Inflammatory macrophage (primary cell): ENCODE results near the gene ZSCAN5C.
A peak's percentile ranks its signal among the peaks of the same experiment; 100 is the strongest.
"Not testable (repeated sequence)": the region's sequence is repeated elsewhere in the genome, so short reads cannot be mapped to it uniquely, and the experiment has no call there.

ENCODE experiments used
- DNase-seq, 2 donors: peaks; one replicate each; pipeline ENCODE4 v3.0.0-alpha.2; 2020 to 2022

ZSCAN5C gene

GRCh38 chr19:56193981-56194640 is 8.0 kb upstream of the ZSCAN5C start:
- no peak for DNase-seq

GRCh38 chr19:56197646-56198045 is 4.4 kb upstream of the ZSCAN5C start, which contains the start of gene ZSCAN5B:
TSS of gene ZSCAN5B (minus strand) at chr19:56197783. CDS start at chr19:56193052, 4,731 bp downstream.
- not testable (repeated sequence) for DNase-seq

GRCh38 chr19:56199687-56200086 is 2.4 kb upstream of the ZSCAN5C start:
- no peak for DNase-seq

- DNase-seq = not testable (repeated sequence)
Observed at GRCh38 chr19:56207581-56207980, 5.5 kb downstream of the ZSCAN5C start.

GRCh38 chr19:56209091-56209490 is 7.0 kb downstream of the ZSCAN5C start:
- no peak for DNase-seq

GRCh38 chr19:56210036-56210435 is 8.0 kb downstream of the ZSCAN5C start:
- DNase-seq = not testable (repeated sequence)

GRCh38 chr19:56211718-56212117 is 9.6 kb downstream of the ZSCAN5C start:
- DNase-seq = no peak

GRCh38 chr19:56217039-56217949 is 15.2 kb downstream of the ZSCAN5C start:
- peak in 1 of 2 donors; percentile 24 for DNase-seq

GRCh38 chr19:56218961-56219360 is 16.9 kb downstream of the ZSCAN5C start:
- no peak for DNase-seq

GRCh38 chr19:56221442-56221841 is 19.4 kb downstream of the ZSCAN5C start:
- DNase-seq = not testable (repeated sequence)

- DNase-seq = no peak
Observed at GRCh38 chr19:56221851-56222250, 19.8 kb downstream of the ZSCAN5C start.

GRCh38 chr19:56222901-56223300 is 20.8 kb downstream of the ZSCAN5C start:
- DNase-seq = no peak

GRCh38 chr19:56223481-56223880 is 21.4 kb downstream of the ZSCAN5C start:
- no peak for DNase-seq

- no peak for DNase-seq
Observed at GRCh38 chr19:56245121-56245740, 43.2 kb downstream of the ZSCAN5C start.

- not testable (repeated sequence) for DNase-seq
Observed at GRCh38 chr19:56245764-56246163, 43.7 kb downstream of the ZSCAN5C start.

- not testable (repeated sequence) for DNase-seq
Observed at GRCh38 chr19:56248736-56249338, 46.8 kb downstream of the ZSCAN5C start.

- peak; percentile 76 to 81 for DNase-seq
Observed at GRCh38 chr19:56252699-56253422, 50.8 kb downstream of the ZSCAN5C start.

GRCh38 chr19:56253737-56254136 is 51.7 kb downstream of the ZSCAN5C start:
- DNase-seq = peak; percentile 51 to 84

GRCh38 chr19:56258272-56258671 is 56.2 kb downstream of the ZSCAN5C start:
- DNase-seq = no peak
